ENCODE results near the gene ITGA8. TPM values are rescaled to one million over a fixed set of nuclear protein-coding genes. Genes with fewer than 3 reads are reported as not detected.
A peak's percentile ranks its signal among the peaks of the same experiment; 100 is the strongest.
"Not testable (repeated sequence)": the region's sequence is repeated elsewhere in the genome, so short reads cannot be mapped to it uniquely, and the experiment has no call there.

The ITGA8 gene
- total and polyA plus RNA-seq, 10 donors, result 1.7 to 60.3 (median 32.9) TPM

DNA sequence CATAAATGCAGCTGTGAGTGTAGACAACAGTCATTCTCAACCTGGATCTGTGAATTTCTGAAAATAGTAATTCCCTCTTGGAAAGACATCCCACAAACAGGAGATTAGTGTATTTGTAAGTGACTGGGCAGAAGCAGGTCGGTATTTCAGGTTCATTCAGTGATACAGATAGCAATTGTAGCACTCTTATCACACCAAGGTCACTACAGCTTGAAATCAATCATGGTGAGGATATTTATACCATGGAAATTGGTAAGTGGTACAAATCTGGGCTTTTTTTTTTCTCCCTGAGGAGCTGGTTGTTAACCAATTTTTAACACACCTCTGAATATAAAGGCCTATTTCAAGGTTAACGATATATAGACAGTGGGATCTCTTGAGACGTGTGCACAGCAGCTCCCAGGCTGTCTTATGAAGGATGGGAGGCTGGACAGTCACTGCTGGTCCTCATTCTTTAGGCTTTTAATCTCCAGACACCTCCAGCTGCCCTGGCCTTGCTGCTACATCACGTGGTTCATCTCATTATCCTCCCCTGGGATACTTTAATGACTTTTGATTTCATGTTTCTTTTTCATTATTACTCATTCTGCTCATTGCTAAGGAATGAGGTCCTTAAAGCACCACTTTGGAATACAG lies 87.1 kb downstream of the ITGA8 start:
- intact Hi-C loops (cut with DNase I; ENCODE audit: low total_unique reads), result no loop called here
- Histone ChIP-seq H3K4me3 (no peak overlapping the region), H3K27ac (no peak overlapping the region), H3K4me1 (peaks cover 0 to 16% (median 8%) of the 10 kb centered on the region in 6 donors), H3K27me3 (replicated peaks in 1 of 7) (no peaks in the 10 kb centered on the region), H3K36me3 (no peaks in the 10 kb centered on the region), H3K9me3 (peaks cover 0 to 4% (median 0%) of the 10 kb centered on the region in 8 donors)
- 59 to 67% (median 63%) methylated on average over 4 of the region's 4 CpGs for WGBS, 5 donors
- TF ChIP-seq, protein P1, sequence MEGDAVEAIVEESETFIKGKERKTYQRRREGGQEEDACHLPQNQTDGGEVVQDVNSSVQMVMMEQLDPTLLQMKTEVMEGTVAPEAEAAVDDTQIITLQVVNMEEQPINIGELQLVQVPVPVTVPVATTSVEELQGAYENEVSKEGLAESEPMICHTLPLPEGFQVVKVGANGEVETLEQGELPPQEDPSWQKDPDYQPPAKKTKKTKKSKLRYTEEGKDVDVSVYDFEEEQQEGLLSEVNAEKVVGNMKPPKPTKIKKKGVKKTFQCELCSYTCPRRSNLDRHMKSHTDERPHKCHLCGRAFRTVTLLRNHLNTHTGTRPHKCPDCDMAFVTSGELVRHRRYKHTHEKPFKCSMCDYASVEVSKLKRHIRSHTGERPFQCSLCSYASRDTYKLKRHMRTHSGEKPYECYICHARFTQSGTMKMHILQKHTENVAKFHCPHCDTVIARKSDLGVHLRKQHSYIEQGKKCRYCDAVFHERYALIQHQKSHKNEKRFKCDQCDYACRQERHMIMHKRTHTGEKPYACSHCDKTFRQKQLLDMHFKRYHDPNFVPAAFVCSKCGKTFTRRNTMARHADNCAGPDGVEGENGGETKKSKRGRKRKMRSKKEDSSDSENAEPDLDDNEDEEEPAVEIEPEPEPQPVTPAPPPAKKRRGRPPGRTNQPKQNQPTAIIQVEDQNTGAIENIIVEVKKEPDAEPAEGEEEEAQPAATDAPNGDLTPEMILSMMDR (IDR thresholded peaks at IDR 0.05 in 8 of 11, conservative IDR thresholded peaks at IDR 0.05 in 3 of 11), result no peak
- TF ChIP-seq POLR2A (IDR thresholded peaks at IDR 0.05) (no peak), POLR2AphosphoS5 (IDR thresholded peaks at IDR 0.05) (no peak)
- DNase-seq, result no peak

DNA sequence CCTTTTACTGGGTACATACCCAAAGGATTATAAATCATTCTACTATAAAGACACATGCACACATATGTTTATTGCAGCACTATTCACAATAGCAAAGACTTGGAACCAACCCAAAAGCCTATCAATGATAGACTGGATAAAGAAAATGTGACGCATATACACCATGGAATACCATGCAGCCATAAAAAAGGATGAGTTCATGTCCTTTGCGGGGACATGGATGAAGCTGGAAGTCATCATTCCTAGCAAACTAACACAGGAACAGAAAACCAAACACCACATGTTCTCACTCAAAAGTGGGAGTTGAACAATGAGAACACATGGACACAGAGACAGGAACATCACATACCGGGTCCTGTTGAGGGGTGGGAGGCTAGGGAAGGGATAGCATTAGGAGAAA lies 88.5 kb downstream of the ITGA8 start:
- H3K27ac ChIP-seq; intact Hi-C loops (cut with DNase I; ENCODE audit: low total_unique reads); DNase-seq; H3K4me3 ChIP-seq; H3K36me3 ChIP-seq; H3K9me3 ChIP-seq; H3K27me3 ChIP-seq (replicated peaks in 1 of 7): not testable (repeated sequence)
- peaks cover 0 to 19% (median 8%) of the 10 kb centered on the region in 6 donors for H3K4me1 ChIP-seq
- WGBS, 5 donors, result 58 to 98% (median 93%) methylated on average over 3 of the region's 3 CpGs

DNA sequence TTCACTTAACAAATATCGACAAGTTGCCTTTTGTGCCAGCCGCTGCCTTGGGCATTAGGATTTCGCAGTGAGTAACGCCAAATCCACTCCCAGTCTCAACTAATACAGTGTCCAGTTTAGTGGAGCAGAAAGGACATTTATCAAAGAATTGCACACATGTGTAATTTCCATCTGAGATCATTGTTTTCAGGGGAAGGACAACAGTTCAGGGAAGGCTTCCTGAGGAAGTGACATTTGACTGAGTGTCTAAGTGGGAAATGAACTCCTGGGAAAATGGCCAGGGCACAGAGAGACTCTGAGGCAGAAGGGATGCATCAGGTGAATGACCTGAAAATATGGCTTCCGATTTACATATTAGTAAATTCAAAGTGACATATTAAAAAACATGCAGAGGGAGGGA lies 89.4 kb downstream of the ITGA8 start:
- Histone ChIP-seq H3K9me3 (peaks cover 0 to 4% (median 0%) of the 10 kb centered on the region in 8 donors), H3K27me3 (replicated peaks in 1 of 7) (no peaks in the 10 kb centered on the region), H3K27ac (peak overlapping the region in 2 of 8 donors; percentile 14 to 17), H3K4me3 (no peak overlapping the region), H3K36me3 (no peaks in the 10 kb centered on the region), H3K4me1 (peaks cover 0 to 19% (median 8%) of the 10 kb centered on the region in 6 donors)
- 65 to 88% (median 75%) methylated on average over 5 of the region's 5 CpGs for WGBS, 5 donors
- DNase-seq, result no peak
- intact Hi-C loops (cut with DNase I; ENCODE audit: low total_unique reads), result no loop called here
- TF ChIP-seq POLR2AphosphoS5 (IDR thresholded peaks at IDR 0.05) (peak in 1 of 3 donors; percentile 74), POLR2A (IDR thresholded peaks at IDR 0.05) (no peak)
- TF ChIP-seq, protein P1 (IDR thresholded peaks at IDR 0.05 in 8 of 11, conservative IDR thresholded peaks at IDR 0.05 in 3 of 11), result no peak

DNA sequence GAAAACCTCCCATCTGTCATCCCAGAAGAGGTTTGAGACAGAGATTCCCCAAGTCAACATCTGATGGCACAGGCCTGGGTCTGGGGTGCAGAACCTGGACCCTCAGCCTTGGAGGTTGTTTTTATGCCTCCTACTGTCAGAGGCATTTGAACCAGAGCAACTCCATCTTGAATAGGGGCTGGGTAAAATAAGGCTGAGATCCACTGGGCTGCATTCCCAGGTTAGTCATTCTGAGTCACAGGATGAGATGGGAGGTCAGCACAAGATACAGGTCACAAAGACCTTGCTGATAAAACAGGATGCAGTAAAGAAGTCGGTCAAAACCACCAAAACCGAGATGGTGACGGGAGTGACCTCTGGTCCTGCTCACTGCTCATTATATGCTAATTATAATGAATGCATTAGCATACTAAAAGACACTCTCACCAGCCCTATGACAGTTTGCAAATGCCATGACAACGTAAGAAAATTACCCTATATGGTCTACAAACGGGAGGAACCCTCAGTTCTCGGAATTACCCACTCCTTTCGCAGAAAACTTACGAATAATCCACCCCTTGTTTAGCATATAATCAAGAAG lies 92.0 kb downstream of the ITGA8 start:
- intact Hi-C loops (cut with DNase I; ENCODE audit: low total_unique reads), result no loop called here
- H3K4me1 ChIP-seq, result peaks cover 0 to 16% (median 7%) of the 10 kb centered on the region in 6 donors

More for the DNA sequence above, 92.0 kb downstream of the ITGA8 start:
- Histone ChIP-seq H3K36me3 (no peaks in the 10 kb centered on the region), H3K4me3 (no peak overlapping the region), H3K27me3 (replicated peaks in 1 of 7) (no peaks in the 10 kb centered on the region), H3K27ac (no peak overlapping the region), H3K9me3 (peaks cover 0 to 4% (median 0%) of the 10 kb centered on the region in 8 donors)
- 78 to 88% (median 84%) methylated on average over 8 of the region's 8 CpGs for WGBS, 5 donors
- DNase-seq, result no peak
- TF ChIP-seq, protein P1 (IDR thresholded peaks at IDR 0.05 in 8 of 11, conservative IDR thresholded peaks at IDR 0.05 in 3 of 11), result no peak
- TF ChIP-seq POLR2AphosphoS5 (IDR thresholded peaks at IDR 0.05), result no peak
- no peak for TF ChIP-seq POLR2A (IDR thresholded peaks at IDR 0.05)

Measured in spleen (tissue), 11 donors.